Progenitor cell of endocrine pancreas (in vitro differentiated cells): ENCODE measurements around the gene MSMP. TPM values are rescaled to one million over a fixed set of nuclear protein-coding genes. Genes with fewer than 3 reads are reported as not detected.

Experiments used
- DNase-seq: peaks from one replicate; pipeline ENCODE4 v3.0.0; 2021; ENCODE audit warnings: low spot score; ENCODE audit not compliant: unreplicated experiment
- H3K27ac Mint-ChIP-seq: 2 replicates; pipeline ENCODE4 v1.8.0; 2021; ENCODE audit warnings: mild to moderate bottlenecking, moderate library complexity, mixed read lengths
- H3K27me3 Mint-ChIP-seq: 2 replicates; pipeline ENCODE4 v1.8.0; 2021; ENCODE audit warnings: mixed read lengths
- H3K36me3 Mint-ChIP-seq: 2 replicates; pipeline ENCODE4 v1.8.0; 2022; ENCODE audit warnings: mixed read lengths; ENCODE audit not compliant: insufficient read depth
- H3K4me1 Mint-ChIP-seq: 2 replicates; pipeline ENCODE4 v1.8.0; 2021; ENCODE audit warnings: low read depth, mixed read lengths
- H3K4me3 Mint-ChIP-seq: 2 replicates; pipeline ENCODE4 v1.8.0; 2021; ENCODE audit warnings: low read depth, mild to moderate bottlenecking, moderate library complexity, mixed read lengths
- H3K9me3 Mint-ChIP-seq: 2 replicates; pipeline ENCODE4 v1.8.0; 2021; ENCODE audit warnings: low read depth, mixed read lengths
- CTCF ChIP-seq: fragments of 200-600 bp; sonication (generic); IDR thresholded peaks from one replicate; pipeline ENCODE4 v1.5.0; 2021; ENCODE audit warnings: antibody characterized with exemption, mild to moderate bottlenecking; ENCODE audit not compliant: unreplicated experiment
- total RNA-seq: library from RNA; stranded (reverse); gene quantifications from 2 replicates; pipeline ENCODE4 v1.2.1, GENCODE V29; 2021

Gene MSMP
- total RNA-seq, 1 donor from 2014 or later = not detected

GRCh38 chr9:35732185-35732799 is 21.8 kb downstream of the MSMP start, which contains the start of the genes CREB3 and TLN1:
Gene CREB3, plus strand, starts transcription at chr9:35732666. Its CDS starts 107 bp downstream, at chr9:35732773.
Gene TLN1, minus strand, starts transcription at chr9:35732195. Its CDS starts 6,501 bp downstream, at chr9:35725694.
- H3K27ac Mint-ChIP-seq = peak within 1 kb of the TSS; percentile 95
- DNase-seq = peak; percentile 93
- peaks cover 16% of the 10 kb centered on the region for H3K4me1 Mint-ChIP-seq
- no peaks in the 10 kb centered on the region for H3K9me3 Mint-ChIP-seq
- peaks cover 7% of the 10 kb centered on the region for H3K36me3 Mint-ChIP-seq
- no peak for TF ChIP-seq CTCF
- no peak within 1 kb of the TSS for H3K4me3 Mint-ChIP-seq
- no peaks in the 10 kb centered on the region for H3K27me3 Mint-ChIP-seq

GRCh38 chr9:35731415-35732184 is 22.5 kb downstream of the MSMP start:
- no peak for TF ChIP-seq CTCF
- no peaks in the 10 kb centered on the region for H3K27me3 Mint-ChIP-seq
- peaks cover 21% of the 10 kb centered on the region for H3K4me1 Mint-ChIP-seq

GRCh38 chr9:35730486-35730854 is 23.6 kb downstream of the MSMP start:
- Mint-ChIP-seq H3K4me3 (no peak overlapping the region), H3K4me1 (peaks cover 21% of the 10 kb centered on the region), H3K27ac (no peak overlapping the region), H3K27me3 (no peaks in the 10 kb centered on the region), H3K36me3 (peaks cover 4% of the 10 kb centered on the region), H3K9me3 (no peaks in the 10 kb centered on the region)
- no peak for DNase-seq
- TF ChIP-seq CTCF = no peak

More at GRCh38 chr9:35731415-35732184, 22.5 kb downstream of the MSMP start:
- H3K27ac Mint-ChIP-seq = peak overlapping the region; percentile 95
- H3K36me3 Mint-ChIP-seq = peaks cover 5% of the 10 kb centered on the region
- DNase-seq = no peak
- no peaks in the 10 kb centered on the region for H3K9me3 Mint-ChIP-seq
- no peak overlapping the region for H3K4me3 Mint-ChIP-seq

GRCh38 chr9:35729700-35730485 is 24.2 kb downstream of the MSMP start:
- no peak for DNase-seq
- H3K4me1 Mint-ChIP-seq = peaks cover 21% of the 10 kb centered on the region
- no peak overlapping the region for H3K27ac Mint-ChIP-seq
- H3K36me3 Mint-ChIP-seq = peaks cover 3% of the 10 kb centered on the region
- peak; percentile 54 for TF ChIP-seq CTCF
- H3K4me3 Mint-ChIP-seq = no peak overlapping the region
- H3K9me3 Mint-ChIP-seq = no peaks in the 10 kb centered on the region
- H3K27me3 Mint-ChIP-seq = no peaks in the 10 kb centered on the region

GRCh38 chr9:35729101-35729500 is 25.0 kb downstream of the MSMP start:
- H3K36me3 Mint-ChIP-seq = peaks cover 6% of the 10 kb centered on the region
- no peak for TF ChIP-seq CTCF
- no peaks in the 10 kb centered on the region for H3K27me3 Mint-ChIP-seq
- no peak for DNase-seq
- no peak overlapping the region for H3K27ac Mint-ChIP-seq
- H3K9me3 Mint-ChIP-seq = no peaks in the 10 kb centered on the region
- H3K4me3 Mint-ChIP-seq = no peak overlapping the region
- peaks cover 21% of the 10 kb centered on the region for H3K4me1 Mint-ChIP-seq
